DND-41 (cell line): ENCODE data around the gene SURF2.

Source experiments
- ATAC-seq: fragments of 200-7000 bp; cut with Tn5 transposase; 3 replicates; pipeline ENCODE4 v1.9.1; 2021; ENCODE audit warnings: low read depth; ENCODE audit not compliant: insufficient read depth
- DNase-seq: peaks from one replicate; pipeline ENCODE4 v3.0.0-alpha.2; 2020
- H2AFZ ChIP-seq: 2 replicates; pipeline ENCODE4 v1.6.0; 2012; ENCODE audit warnings: low read depth, low read length
- H3K27ac ChIP-seq: 2 replicates; pipeline ENCODE4 v1.5.1; 2012; ENCODE audit warnings: low read length, inconsistent platforms
- H3K27me3 ChIP-seq: fragments of 200-600 bp; sonication (generic); 2 replicates; pipeline ENCODE4 v1.6.0; 2012; ENCODE audit warnings: low read length, mild to moderate bottlenecking, inconsistent platforms; ENCODE audit not compliant: insufficient read depth, poor library complexity
- H3K36me3 ChIP-seq: 2 replicates; pipeline ENCODE4 v1.5.1; 2012; ENCODE audit warnings: low read length, inconsistent platforms; ENCODE audit not compliant: insufficient read depth
- H3K4me1 ChIP-seq: 2 replicates; pipeline ENCODE4 v1.5.1; 2012; ENCODE audit warnings: mild to moderate bottlenecking, low read length; ENCODE audit not compliant: insufficient read depth
- H3K4me2 ChIP-seq: 2 replicates; pipeline ENCODE4 v1.6.0; 2012; ENCODE audit warnings: mild to moderate bottlenecking, moderate library complexity, low read length, inconsistent platforms; ENCODE audit not compliant: insufficient read depth
- H3K4me3 ChIP-seq, 2 experiments: fragments of 200-600 bp in 1 of 2; shearing (Covaris generic) in 1 of 2; 2 replicates each; pipeline ENCODE4 v1.5.1; 2012 to 2016; ENCODE audit warnings: inconsistent platforms in 2 of 2, low read length in 2 of 2, mild to moderate bottlenecking in 2 of 2, low read depth in 1 of 2, moderate library complexity in 1 of 2
- H3K79me2 ChIP-seq: 2 replicates; pipeline ENCODE4 v1.6.0; 2012; ENCODE audit warnings: low read length, inconsistent platforms; ENCODE audit not compliant: insufficient read depth
- H3K9ac ChIP-seq: 2 replicates; pipeline ENCODE4 v1.6.0; 2012; ENCODE audit warnings: low read depth, mild to moderate bottlenecking, inconsistent platforms, low read length, moderate library complexity
- H3K9me3 ChIP-seq: 2 replicates; pipeline ENCODE4 v1.5.1; 2012; ENCODE audit warnings: low read length, moderate library complexity, mild to moderate bottlenecking, inconsistent platforms; ENCODE audit not compliant: insufficient read depth, severe bottlenecking
- H4K20me1 ChIP-seq: 2 replicates; pipeline ENCODE4 v1.6.0; 2012; ENCODE audit warnings: low read length; ENCODE audit not compliant: insufficient read depth
- CTCF ChIP-seq: IDR thresholded peaks from 2 replicates; pipeline ENCODE4 v1.5.1; 2012; ENCODE audit warnings: borderline replicate concordance, low read length, moderate library complexity, mild to moderate bottlenecking; ENCODE audit not compliant: poor library complexity, severe bottlenecking; ENCODE audit errors: extremely low read depth
- EZH2 ChIP-seq: IDR thresholded peaks from 3 replicates; pipeline ENCODE4 v1.6.1; 2012; ENCODE audit warnings: borderline replicate concordance, low read depth, mild to moderate bottlenecking, moderate library complexity, low read length, inconsistent platforms; ENCODE audit not compliant: severe bottlenecking

The SURF2 gene

GRCh38 chr9:133344979-133345378, 11.4 kb upstream of the SURF2 start:
- peaks cover 50% of the 10 kb centered on the region for H3K79me2 ChIP-seq
- H3K27me3 ChIP-seq: no peaks in the 10 kb centered on the region
- H4K20me1 ChIP-seq: peaks cover 31% of the 10 kb centered on the region
- H3K9me3 ChIP-seq: no peaks in the 10 kb centered on the region
- DNase-seq (no peak), ATAC-seq (no peak)
- H3K27ac ChIP-seq: no peak overlapping the region
- H3K4me3 ChIP-seq: no peak overlapping the region
- H3K36me3 ChIP-seq: peaks cover 81% of the 10 kb centered on the region
- no peak overlapping the region for H3K4me2 ChIP-seq
- peaks cover 25% of the 10 kb centered on the region for H3K4me1 ChIP-seq
- no peak overlapping the region for H3K9ac ChIP-seq
- no peak overlapping the region for H2AFZ ChIP-seq
- TF ChIP-seq CTCF: no peak
- TF ChIP-seq EZH2: no peak

GRCh38 chr9:133345596-133345995, 10.8 kb upstream of the SURF2 start:
- no peaks in the 10 kb centered on the region for H3K27me3 ChIP-seq
- H3K36me3 ChIP-seq: peaks cover 81% of the 10 kb centered on the region
- H3K4me1 ChIP-seq: peaks cover 31% of the 10 kb centered on the region
- peaks cover 36% of the 10 kb centered on the region for H4K20me1 ChIP-seq
- H3K79me2 ChIP-seq: peaks cover 56% of the 10 kb centered on the region
- no peak overlapping the region for H3K4me3 ChIP-seq
- H3K9ac ChIP-seq: 0 out of 2 replicates have a peak overlapping the region, but pooled peaks have one; percentile 91
- DNase-seq (no peak), ATAC-seq (no peak)
- H3K9me3 ChIP-seq: no peaks in the 10 kb centered on the region
- no peak overlapping the region for H3K27ac ChIP-seq
- no peak overlapping the region for H2AFZ ChIP-seq
- TF ChIP-seq CTCF (no peak), EZH2 (no peak)
- peak overlapping the region; percentile 78; the same call in 1 of the 2 replicates for H3K4me2 ChIP-seq

GRCh38 chr9:133346021-133346785, 10.1 kb upstream of the SURF2 start:
- Histone ChIP-seq H2AFZ (no peak overlapping the region), H3K27ac (0 out of 2 replicates have a peak overlapping the region, but pooled peaks have one; percentile 7), H3K79me2 (peaks cover 56% of the 10 kb centered on the region)

More at GRCh38 chr9:133346021-133346785, 10.1 kb upstream of the SURF2 start:
- ATAC-seq (no peak), DNase-seq (no peak)
- no peaks in the 10 kb centered on the region for H3K9me3 ChIP-seq
- peak overlapping the region; percentile 78 for H3K4me2 ChIP-seq
- peaks cover 39% of the 10 kb centered on the region for H4K20me1 ChIP-seq
- peak overlapping the region; percentile 91 for H3K9ac ChIP-seq
- no peaks in the 10 kb centered on the region for H3K27me3 ChIP-seq
- H3K36me3 ChIP-seq: peaks cover 81% of the 10 kb centered on the region
- no peak for TF ChIP-seq CTCF
- TF ChIP-seq EZH2: no peak
- H3K4me1 ChIP-seq: peaks cover 34% of the 10 kb centered on the region
- peak overlapping the region; percentile 90 to 93; a peak in 3 of 4 replicates for H3K4me3 ChIP-seq
